ENCODE measurements around the gene CPS1. TPM values are rescaled to one million over a fixed set of nuclear protein-coding genes. Genes with fewer than 3 reads are reported as not detected.

Gene CPS1
- total RNA-seq, 2 donors from 2014 or later: 12.5 to 31.2 TPM

DNA sequence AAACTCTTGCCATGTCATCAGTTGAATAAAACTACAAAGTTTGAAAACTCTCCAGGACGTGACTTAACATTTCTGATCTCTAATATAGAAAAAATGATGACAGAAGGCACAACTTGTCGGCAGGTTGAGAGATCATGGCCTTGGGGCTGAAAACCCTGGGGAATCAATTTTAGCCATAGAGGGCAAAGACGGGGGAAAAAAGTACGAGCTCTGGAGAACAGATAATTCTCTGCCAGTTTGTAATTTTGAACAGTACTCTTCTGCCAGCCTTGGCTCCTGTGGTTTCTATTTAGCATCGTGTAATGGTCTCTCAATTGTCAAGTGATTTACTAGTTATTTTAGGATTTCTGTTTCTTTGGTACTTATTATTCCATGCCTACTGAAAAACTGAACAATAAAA is 25.3 kb upstream of the CPS1 start:
- TF ChIP-seq, protein P1, sequence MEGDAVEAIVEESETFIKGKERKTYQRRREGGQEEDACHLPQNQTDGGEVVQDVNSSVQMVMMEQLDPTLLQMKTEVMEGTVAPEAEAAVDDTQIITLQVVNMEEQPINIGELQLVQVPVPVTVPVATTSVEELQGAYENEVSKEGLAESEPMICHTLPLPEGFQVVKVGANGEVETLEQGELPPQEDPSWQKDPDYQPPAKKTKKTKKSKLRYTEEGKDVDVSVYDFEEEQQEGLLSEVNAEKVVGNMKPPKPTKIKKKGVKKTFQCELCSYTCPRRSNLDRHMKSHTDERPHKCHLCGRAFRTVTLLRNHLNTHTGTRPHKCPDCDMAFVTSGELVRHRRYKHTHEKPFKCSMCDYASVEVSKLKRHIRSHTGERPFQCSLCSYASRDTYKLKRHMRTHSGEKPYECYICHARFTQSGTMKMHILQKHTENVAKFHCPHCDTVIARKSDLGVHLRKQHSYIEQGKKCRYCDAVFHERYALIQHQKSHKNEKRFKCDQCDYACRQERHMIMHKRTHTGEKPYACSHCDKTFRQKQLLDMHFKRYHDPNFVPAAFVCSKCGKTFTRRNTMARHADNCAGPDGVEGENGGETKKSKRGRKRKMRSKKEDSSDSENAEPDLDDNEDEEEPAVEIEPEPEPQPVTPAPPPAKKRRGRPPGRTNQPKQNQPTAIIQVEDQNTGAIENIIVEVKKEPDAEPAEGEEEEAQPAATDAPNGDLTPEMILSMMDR (conservative IDR thresholded peaks at IDR 0.05): no peak
- H3K27ac Mint-ChIP-seq: no peak overlapping the region
- H3K9ac ChIP-seq (ENCODE audit: extremely low read depth, low read length, poor library complexity, severe bottlenecking): no peak overlapping the region
- H3K27me3 ChIP-seq (ENCODE audit: control insufficient read depth, insufficient read depth, low read length, poor library complexity, severe bottlenecking): no peaks in the 10 kb centered on the region
- WGBS, 2 experiments (ENCODE audit: insufficient coverage in 1 of 2, insufficient read length in 1 of 2): 96% methylated on average over 4 to 5 of the region's 5 CpGs
- H3K9me3 ChIP-seq (ENCODE audit: control insufficient read depth, low read length): no peaks in the 10 kb centered on the region
- no peak overlapping the region for H3K4me3 ChIP-seq (ENCODE audit: low read length)
- peaks cover 3% of the 10 kb centered on the region for H3K4me1 Mint-ChIP-seq
- H3K4me1 ChIP-seq (ENCODE audit: control insufficient read depth, insufficient read depth, low read length): no peaks in the 10 kb centered on the region
- no peaks in the 10 kb centered on the region for H3K27me3 Mint-ChIP-seq (ENCODE audit: insufficient read depth)
- no peak overlapping the region for H3K4me3 Mint-ChIP-seq
- no peak for DNase-seq
- no peaks in the 10 kb centered on the region for H3K9me3 Mint-ChIP-seq
- H3K36me3 Mint-ChIP-seq (ENCODE audit: low read depth): no peaks in the 10 kb centered on the region
- H3K36me3 ChIP-seq (ENCODE audit: control insufficient read depth, insufficient read depth, low read length): no peaks in the 10 kb centered on the region
- H3K27ac ChIP-seq (ENCODE audit: low read depth, low read length): no peak overlapping the region

DNA sequence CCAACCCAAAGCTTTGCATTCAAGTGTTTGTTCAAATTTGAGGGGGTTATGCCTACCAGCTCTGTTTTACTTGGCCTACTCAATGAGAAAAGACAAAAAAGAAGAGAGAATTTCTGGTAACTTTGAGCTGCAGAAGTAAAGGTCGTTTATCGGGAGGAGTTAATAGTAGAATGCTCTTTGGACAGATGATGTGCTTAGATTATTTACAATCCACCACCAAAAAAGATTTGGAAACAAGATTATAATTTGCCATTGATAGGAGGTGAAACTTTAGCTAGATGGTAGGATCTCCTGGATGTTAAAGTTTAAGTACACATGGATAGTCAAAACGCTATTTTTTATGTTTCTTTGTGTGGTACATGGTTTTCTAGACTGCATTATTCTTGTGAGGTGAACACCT is 24.9 kb upstream of the CPS1 start:
- H3K27ac Mint-ChIP-seq: no peak overlapping the region
- Histone ChIP-seq H3K9me3 (ENCODE audit: control insufficient read depth, low read length) (no peaks in the 10 kb centered on the region), H3K27ac (ENCODE audit: low read depth, low read length) (no peak overlapping the region), H3K27me3 (ENCODE audit: control insufficient read depth, insufficient read depth, low read length, poor library complexity, severe bottlenecking) (no peaks in the 10 kb centered on the region), H3K9ac (ENCODE audit: extremely low read depth, low read length, poor library complexity, severe bottlenecking) (no peak overlapping the region), H3K4me1 (ENCODE audit: control insufficient read depth, insufficient read depth, low read length) (no peaks in the 10 kb centered on the region), H3K36me3 (ENCODE audit: control insufficient read depth, insufficient read depth, low read length) (no peaks in the 10 kb centered on the region), H3K4me3 (ENCODE audit: low read length) (no peak overlapping the region)
- no peaks in the 10 kb centered on the region for H3K36me3 Mint-ChIP-seq (ENCODE audit: low read depth)
- no peak for DNase-seq
- TF ChIP-seq, protein P1 (conservative IDR thresholded peaks at IDR 0.05): no peak
- H3K4me3 Mint-ChIP-seq: no peak overlapping the region
- no peaks in the 10 kb centered on the region for H3K9me3 Mint-ChIP-seq
- H3K27me3 Mint-ChIP-seq (ENCODE audit: insufficient read depth): no peaks in the 10 kb centered on the region
- peaks cover 1% of the 10 kb centered on the region for H3K4me1 Mint-ChIP-seq
- 96 to 100% methylated on average over 1 to 2 of the region's 3 CpGs for WGBS, 2 experiments (ENCODE audit: insufficient coverage in 1 of 2, insufficient read length in 1 of 2)

DNA sequence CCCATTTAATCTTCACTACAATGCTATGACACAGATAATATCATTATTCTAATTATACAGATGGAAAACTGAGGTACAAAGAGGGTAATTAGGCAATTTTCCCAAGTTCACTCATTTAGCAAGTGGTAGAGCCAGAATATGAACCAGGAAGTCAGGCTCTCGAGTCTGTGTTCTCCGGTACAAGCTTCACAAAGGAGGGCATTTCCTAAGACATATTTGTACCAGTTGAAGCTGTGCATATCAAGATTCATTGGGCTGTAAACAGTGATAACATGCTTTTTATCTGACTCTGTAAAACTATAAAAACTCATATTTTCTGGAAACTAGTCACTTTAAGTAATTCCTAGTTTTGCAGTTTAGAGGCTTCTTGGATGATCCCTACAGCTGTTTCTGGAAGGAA is 23.0 kb upstream of the CPS1 start:
- Mint-ChIP-seq H3K4me3 (no peak overlapping the region), H3K4me1 (no peaks in the 10 kb centered on the region), H3K36me3 (ENCODE audit: low read depth) (no peaks in the 10 kb centered on the region), H3K27ac (no peak overlapping the region), H3K27me3 (ENCODE audit: insufficient read depth) (no peaks in the 10 kb centered on the region), H3K9me3 (no peaks in the 10 kb centered on the region)
- no peak overlapping the region for H3K9ac ChIP-seq (ENCODE audit: extremely low read depth, low read length, poor library complexity, severe bottlenecking)
- H3K27me3 ChIP-seq (ENCODE audit: control insufficient read depth, insufficient read depth, low read length, poor library complexity, severe bottlenecking): no peaks in the 10 kb centered on the region
- TF ChIP-seq, protein P1 (conservative IDR thresholded peaks at IDR 0.05): no peak
- H3K36me3 ChIP-seq (ENCODE audit: control insufficient read depth, insufficient read depth, low read length): no peaks in the 10 kb centered on the region
- no peak overlapping the region for H3K4me3 ChIP-seq (ENCODE audit: low read length)
- DNase-seq: no peak
- no peaks in the 10 kb centered on the region for H3K9me3 ChIP-seq (ENCODE audit: control insufficient read depth, low read length)
- no peaks in the 10 kb centered on the region for H3K4me1 ChIP-seq (ENCODE audit: control insufficient read depth, insufficient read depth, low read length)
- 91 to 95% methylated on average over 2 of the region's 2 CpGs for WGBS, 2 experiments (ENCODE audit: insufficient coverage in 1 of 2, insufficient read length in 1 of 2)
- H3K27ac ChIP-seq (ENCODE audit: low read depth, low read length): no peak overlapping the region

Measured in endodermal cell (in vitro differentiated cells).